ENCODE results near the gene PITPNM3.
A peak's percentile ranks its signal among the peaks of the same experiment; 100 is the strongest.

Gene PITPNM3

GRCh38 chr17:6463616-6464445 lies 92.5 kb downstream of the PITPNM3 start:
- DNase-seq = no peak

- DNase-seq = no peak
These were observed 93.7 kb downstream of the PITPNM3 start for GRCh38 chr17:6462692-6463091.

DNA sequence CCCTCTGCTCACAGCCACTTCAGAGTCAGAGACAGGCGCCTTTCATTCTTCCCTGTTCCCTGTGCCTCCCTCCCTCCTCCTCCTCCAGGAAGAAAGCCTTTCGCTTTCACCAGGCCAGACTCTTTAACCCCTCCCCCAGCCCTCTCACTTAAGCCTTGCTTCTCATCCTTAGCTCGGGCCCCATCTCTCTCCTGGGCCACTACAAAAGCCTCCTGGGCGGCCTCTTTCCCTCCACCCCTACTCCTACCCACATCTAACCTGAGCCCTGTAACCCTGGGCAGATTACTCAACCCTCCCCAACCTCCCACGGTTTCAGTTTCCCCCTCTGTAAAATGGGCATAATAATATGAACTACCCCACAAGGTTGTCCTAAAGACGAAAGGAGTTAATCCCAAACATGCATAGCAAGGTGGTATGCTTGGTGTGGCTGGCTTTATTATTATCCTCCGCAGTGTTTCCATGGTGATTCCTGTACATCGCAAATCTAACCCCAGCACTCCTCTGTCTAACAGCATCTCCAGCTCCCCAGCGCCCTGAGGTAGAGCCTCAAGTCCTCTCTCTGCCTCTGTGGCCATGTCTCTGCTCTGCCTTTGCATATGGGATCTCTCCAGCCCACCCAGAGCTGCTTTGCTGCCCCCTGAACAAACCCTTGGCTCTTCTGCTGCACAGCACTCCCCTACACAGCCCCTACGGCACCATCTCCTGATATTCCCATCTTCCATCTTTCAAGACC lies 94.4 kb downstream of the PITPNM3 start:
- no peak for DNase-seq

GRCh38 chr17:6461246-6461645 lies 95.1 kb downstream of the PITPNM3 start:
- no peak for DNase-seq

DNA sequence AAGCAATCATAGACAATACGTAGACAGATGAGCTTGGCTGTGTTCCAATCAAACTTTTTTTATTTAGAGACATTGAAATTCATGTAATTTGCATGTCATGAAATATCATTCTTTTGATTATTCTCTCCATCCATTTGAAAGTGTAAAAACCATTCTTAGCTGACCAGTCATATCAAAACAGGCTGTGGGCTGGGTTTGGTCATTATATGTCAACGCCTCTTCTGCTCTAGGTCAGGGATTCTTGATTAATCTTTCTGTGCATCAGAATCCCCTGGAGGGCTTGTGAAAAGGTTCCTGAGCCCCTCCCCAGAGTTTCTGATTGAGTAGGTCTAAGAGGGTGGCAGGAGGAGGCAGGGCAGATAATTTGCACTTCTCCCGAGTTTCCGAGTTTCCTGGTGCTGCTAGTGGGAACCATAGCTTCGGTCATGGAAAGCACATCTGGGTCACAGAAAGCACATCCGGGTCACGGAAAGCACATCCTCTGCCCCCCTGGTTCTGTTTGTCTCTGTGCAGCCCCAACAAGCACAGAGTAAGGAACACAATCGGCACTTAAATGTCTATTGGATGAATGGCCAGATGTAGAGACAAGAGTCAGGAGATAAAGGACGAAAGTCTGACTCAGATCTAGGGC lies 95.7 kb downstream of the PITPNM3 start:
- no peak for DNase-seq

DNA sequence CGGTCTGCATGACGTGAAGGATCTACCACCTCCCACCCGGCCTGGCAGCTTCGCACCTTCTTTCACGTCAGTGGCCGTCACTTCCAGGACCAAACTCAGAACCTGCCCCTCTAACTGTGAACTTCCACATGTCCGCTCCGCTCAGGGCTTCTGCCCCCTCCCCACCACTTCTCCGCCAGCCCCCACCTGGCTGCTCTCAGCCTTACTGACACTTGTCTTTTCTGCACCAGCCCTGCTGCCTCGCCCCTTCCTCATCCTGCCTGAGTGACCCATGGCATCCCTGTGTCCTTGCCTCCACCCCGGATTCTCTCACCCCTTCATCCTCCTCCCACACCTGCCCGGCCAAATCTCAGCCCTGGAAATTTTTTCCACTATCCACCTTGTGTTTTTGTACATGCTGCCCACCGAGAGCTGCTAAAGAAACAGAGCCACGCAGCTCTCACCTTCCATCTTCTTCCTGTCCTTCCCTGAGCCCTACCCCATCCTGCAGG lies 97.8 kb downstream of the PITPNM3 start:
- DNase-seq = no peak

GRCh38 chr17:6457688-6458459 lies 98.5 kb downstream of the PITPNM3 start:
- DNase-seq = no peak

- no peak for DNase-seq
These were observed 99.3 kb downstream of the PITPNM3 start for GRCh38 chr17:6456914-6457687.

GRCh38 chr17:6456321-6456720 lies 100.0 kb downstream of the PITPNM3 start:
- DNase-seq = no peak

- DNase-seq = peak in 4 of 51 donors; percentile 6 to 31 (median 12)
These were observed 101.0 kb downstream of the PITPNM3 start for GRCh38 chr17:6455321-6455705.

DNA sequence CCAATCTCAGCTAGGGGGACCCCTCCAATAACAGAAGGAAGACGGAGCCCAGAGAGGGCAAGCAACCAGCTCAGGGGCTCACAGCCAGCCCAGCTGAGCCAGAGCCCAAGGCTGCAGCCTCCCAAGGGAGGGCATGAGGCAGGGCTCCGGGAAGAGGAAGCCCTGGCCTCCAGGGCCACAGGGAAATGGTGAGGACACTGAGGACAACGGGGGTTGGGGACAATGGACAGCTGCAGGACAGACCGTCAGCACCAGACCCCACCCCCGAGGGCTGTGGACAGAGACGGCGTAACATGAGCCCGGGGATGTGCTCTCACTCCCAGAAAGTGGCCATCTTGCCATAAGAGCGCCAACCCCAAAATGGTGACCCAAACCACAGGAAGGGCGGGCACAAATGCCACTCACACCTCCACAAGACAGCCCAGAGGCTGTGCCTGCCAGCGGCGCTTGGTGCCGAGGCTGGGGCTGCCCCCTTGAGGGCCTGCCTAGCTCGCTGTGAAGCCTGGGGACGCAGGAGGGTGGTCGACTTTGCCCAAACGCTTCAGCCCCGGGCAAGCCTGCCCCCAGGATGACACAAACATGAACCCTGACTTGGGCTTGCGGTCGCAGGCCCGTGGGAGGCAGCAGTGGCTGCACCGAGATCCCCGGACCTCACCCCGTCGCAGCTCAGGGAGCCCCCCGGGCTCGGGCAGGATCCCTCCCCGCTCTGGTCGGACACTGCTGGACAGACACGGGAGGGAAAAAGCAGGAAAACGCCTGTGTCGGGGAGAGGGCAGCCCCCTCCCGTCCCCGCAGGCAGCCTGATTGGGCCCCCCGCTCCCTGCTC lies 101.6 kb downstream of the PITPNM3 start:
- DNase-seq = no peak

DNA sequence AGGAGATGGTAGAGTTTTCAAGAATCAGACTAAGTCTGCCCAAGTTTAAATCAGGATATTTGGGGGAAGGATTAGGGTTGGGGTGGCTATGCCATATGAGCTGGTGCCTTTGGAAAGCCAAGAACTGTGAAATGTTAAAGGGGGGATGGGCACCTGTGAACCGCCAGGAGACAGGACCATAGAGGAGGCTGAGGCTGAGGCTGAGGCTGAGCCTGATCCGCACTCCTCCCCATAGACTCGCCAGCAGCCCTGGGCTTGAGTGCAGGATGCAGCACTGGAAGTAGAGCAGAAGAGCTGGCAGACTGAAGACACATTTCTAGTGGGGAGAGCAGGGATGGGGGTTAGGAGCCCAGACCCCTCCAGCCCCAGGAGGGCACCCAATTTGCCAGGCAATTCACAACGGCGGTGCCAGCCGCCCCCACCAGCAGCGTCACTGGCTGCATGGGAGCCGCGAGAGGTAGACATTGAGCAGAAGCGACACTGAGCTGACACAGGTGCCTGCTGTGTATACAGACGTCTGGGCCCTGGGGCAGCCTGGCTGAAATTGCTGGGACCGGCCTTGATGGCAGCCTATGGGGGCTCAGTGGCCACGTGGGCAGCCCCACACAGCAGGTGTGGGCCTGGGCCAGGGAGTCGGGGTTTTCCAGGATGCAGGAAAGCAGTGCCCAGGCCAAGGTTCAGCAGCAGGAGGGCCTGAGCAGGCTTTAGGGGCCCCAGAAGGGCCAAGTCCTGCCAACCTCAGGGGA lies 102.9 kb downstream of the PITPNM3 start:
- no peak for DNase-seq

GRCh38 chr17:6452471-6453266 lies 103.7 kb downstream of the PITPNM3 start:
- DNase-seq = no peak

- no peak for DNase-seq
These were observed 105.2 kb downstream of the PITPNM3 start for GRCh38 chr17:6450926-6451832.

DNA sequence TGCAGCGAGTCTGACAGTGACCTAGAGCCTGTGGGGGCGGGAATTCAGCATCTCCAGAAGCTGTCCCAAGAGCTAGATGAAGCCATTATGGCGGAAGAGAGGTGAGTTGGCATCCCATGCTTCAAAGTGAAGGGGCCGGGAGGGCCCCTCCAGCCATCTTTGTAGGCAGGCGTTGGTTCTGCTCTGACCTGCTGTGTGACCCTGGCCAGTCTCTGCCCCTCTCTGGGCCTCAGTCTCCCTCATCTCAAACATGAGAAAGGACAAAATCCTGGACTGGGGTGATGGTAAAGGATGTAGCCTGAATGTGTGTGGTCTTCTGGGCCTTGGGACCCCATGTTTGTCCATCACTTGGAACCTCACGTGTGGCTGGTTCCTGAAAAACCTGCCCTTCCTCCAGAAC lies 107.0 kb downstream of the PITPNM3 start:
- no peak for DNase-seq

DNA sequence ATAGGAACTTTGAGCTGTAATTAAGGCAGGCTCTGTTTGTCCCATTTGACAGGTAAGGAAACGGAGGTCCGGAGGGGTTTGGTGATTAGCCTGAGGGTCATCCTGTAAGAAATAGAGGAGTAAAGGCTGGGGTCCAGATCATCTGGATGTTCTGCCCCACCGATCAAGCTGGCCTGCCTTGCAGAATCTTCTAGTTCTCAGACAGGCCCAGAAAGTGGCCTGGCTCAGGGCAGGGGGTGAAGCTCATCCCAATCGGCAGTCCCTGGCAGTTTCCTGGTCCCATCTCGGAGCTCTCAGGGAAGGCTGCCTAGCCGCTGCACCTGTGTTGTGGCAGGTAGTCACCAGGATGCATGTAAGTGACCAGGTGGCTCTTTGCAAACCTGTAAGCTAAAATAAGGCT lies 107.9 kb downstream of the PITPNM3 start:
- no peak for DNase-seq

DNA sequence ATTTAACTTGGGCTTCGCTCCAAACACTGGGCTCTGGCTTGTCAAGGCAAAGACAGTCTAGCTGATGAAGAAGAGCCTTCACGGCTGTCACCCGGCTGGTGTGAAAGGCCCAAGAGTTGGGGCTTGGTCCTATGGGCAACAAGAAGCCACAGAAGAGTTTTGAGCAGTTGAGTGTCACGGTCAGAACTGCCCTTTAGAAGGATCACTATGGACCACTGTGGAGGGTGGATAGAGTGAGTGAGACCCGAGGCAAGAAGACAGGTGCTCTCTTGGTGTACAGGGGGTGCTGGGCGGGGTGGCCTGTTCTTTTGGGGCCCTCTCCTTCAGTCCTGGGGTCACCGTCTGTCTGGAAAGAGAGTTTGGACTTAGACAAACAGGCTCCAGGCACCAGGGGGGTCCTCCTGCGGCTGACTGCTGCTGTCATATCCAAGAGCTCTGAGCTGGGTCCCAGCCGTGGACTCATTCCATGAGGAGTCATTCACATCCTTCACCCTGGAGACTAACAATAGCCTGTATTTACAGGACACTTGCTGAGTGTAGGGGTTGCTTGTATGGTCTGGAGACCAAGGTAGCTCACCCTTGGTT lies 109.7 kb downstream of the PITPNM3 start:
- DNase-seq = no peak

Measured in hypothalamus (tissue), 51 donors.